WTC11 (cell line): Measurements from ENCODE around the gene CRAMP1.

Experiments used
- FOXK1 ChIP-seq: sonication (generic); formaldehyde crosslinking; IDR thresholded peaks from 2 replicates; pipeline ENCODE4 v1.8.0; 2022; ENCODE audit warnings: mild to moderate bottlenecking, moderate library complexity, missing genetic modification reagents
- MXD4 ChIP-seq: fragments of 250-450 bp; sonication (Bioruptor Pico); IDR thresholded peaks from 2 replicates; pipeline ENCODE4 v1.8.0; 2021; ENCODE audit warnings: mild to moderate bottlenecking, moderate library complexity, borderline replicate concordance
- NFATC4 ChIP-seq: fragments of 250-450 bp; sonication (Bioruptor Pico); IDR thresholded peaks from 2 replicates; pipeline ENCODE4 v1.9.0; 2021; ENCODE audit warnings: mild to moderate bottlenecking
- SMAD4 ChIP-seq: sonication (generic); formaldehyde crosslinking; IDR thresholded peaks from 2 replicates; pipeline ENCODE4 v1.8.0; 2022; ENCODE audit warnings: mild to moderate bottlenecking, missing genetic modification reagents
- TEAD1 ChIP-seq: sonication (generic); formaldehyde crosslinking; IDR thresholded peaks from 2 replicates; pipeline ENCODE4 v1.8.0; 2022; ENCODE audit warnings: mild to moderate bottlenecking, missing genetic modification reagents
- TF ChIP-seq, protein P1 (sequence below): sonication (generic); formaldehyde crosslinking; conservative IDR thresholded peaks from 2 replicates; pipeline ENCODE4 v1.8.1; 2023; ENCODE audit warnings: mild to moderate bottlenecking, low read depth, missing genetic modification reagents, moderate library complexity
- TF ChIP-seq, protein P2 (sequence below): sonication (generic); formaldehyde crosslinking; IDR thresholded peaks from 2 replicates; pipeline ENCODE4 v1.8.0; 2022; ENCODE audit warnings: mild to moderate bottlenecking, missing genetic modification reagents
- TF ChIP-seq, protein P3 (sequence below): fragments of 200-600 bp; IDR thresholded peaks from 2 replicates; pipeline ENCODE4 v1.8.0; 2022; ENCODE audit warnings: antibody characterized with exemption
- TF ChIP-seq, protein P4 (sequence below): sonication (generic); formaldehyde crosslinking; IDR thresholded peaks from 2 replicates; pipeline ENCODE4 v1.8.1; 2023; ENCODE audit warnings: mild to moderate bottlenecking, moderate library complexity, missing genetic modification reagents
- TF ChIP-seq, protein P5 (sequence below): sonication (generic); formaldehyde crosslinking; IDR thresholded peaks from 2 replicates; pipeline ENCODE4 v1.8.0; 2022; ENCODE audit warnings: mild to moderate bottlenecking, missing genetic modification reagents
- TF ChIP-seq, protein P6 (sequence below): sonication (generic); formaldehyde crosslinking; IDR thresholded peaks from 2 replicates; pipeline ENCODE4 v1.8.1; 2023; ENCODE audit warnings: mild to moderate bottlenecking, missing genetic modification reagents, moderate library complexity
- TF ChIP-seq, protein P7 (sequence below): sonication (generic); formaldehyde crosslinking; IDR thresholded peaks from 2 replicates; pipeline ENCODE4 v1.8.1; 2022; ENCODE audit warnings: low read depth, mild to moderate bottlenecking, moderate library complexity, missing genetic modification reagents, borderline replicate concordance

DNA sequence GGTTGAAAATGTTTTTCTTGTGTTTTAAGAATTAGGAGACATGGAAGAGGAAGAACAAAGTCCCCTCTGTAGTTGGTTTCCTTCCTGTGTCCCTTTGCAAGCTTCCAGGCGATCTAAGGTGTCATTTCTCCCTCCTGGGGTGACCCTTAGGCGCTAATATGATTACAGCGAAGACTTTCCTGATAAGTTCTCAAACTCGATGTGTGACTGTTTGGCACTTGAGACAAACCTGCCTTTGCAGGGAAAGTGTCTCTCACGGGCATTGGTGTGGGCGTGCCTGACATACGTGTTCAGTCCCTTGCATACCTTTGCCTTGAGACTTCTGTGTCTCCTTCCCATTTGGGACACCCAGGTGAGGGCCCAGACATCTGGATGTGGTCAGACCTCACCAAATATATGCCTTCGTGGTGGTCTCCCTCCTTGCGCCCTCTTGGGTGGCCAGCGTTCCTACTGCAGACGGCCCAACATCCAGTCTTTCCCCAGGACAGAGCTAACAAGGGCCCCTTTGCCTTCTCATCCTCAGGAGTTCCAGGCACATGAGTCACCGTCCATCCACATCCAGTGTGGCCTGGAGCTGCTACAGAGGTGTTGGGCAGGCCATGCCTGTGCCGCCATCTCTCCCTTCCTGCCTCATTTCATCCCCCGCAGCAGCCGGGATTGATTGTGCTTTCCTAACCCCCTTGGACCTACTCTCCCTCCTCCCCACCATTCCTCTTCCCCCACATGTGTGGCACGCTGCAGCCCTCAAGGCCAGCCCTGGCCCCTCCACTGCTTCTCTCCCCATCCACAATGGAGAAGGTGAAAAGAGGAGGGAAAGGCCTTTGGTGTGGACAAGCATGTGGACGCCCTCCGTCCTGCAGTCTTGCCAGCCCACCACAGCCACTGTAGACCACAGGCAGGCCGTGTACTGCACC, 62.8 kb downstream of the CRAMP1 start:
- TF ChIP-seq FOXK1 (CRISPR knock-in tag) (no peak), TEAD1 (CRISPR knock-in tag) (no peak), SMAD4 (CRISPR knock-in tag) (no peak), MXD4 (CRISPR knock-in tag) (no peak), NFATC4 (CRISPR knock-in tag) (no peak)
- TF ChIP-seq, protein P1, sequence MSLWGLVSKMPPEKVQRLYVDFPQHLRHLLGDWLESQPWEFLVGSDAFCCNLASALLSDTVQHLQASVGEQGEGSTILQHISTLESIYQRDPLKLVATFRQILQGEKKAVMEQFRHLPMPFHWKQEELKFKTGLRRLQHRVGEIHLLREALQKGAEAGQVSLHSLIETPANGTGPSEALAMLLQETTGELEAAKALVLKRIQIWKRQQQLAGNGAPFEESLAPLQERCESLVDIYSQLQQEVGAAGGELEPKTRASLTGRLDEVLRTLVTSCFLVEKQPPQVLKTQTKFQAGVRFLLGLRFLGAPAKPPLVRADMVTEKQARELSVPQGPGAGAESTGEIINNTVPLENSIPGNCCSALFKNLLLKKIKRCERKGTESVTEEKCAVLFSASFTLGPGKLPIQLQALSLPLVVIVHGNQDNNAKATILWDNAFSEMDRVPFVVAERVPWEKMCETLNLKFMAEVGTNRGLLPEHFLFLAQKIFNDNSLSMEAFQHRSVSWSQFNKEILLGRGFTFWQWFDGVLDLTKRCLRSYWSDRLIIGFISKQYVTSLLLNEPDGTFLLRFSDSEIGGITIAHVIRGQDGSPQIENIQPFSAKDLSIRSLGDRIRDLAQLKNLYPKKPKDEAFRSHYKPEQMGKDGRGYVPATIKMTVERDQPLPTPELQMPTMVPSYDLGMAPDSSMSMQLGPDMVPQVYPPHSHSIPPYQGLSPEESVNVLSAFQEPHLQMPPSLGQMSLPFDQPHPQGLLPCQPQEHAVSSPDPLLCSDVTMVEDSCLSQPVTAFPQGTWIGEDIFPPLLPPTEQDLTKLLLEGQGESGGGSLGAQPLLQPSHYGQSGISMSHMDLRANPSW (CRISPR knock-in tag): no peak
- TF ChIP-seq, protein P2, sequence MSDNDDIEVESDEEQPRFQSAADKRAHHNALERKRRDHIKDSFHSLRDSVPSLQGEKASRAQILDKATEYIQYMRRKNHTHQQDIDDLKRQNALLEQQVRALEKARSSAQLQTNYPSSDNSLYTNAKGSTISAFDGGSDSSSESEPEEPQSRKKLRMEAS (CRISPR knock-in tag): no peak
- TF ChIP-seq, protein P3, sequence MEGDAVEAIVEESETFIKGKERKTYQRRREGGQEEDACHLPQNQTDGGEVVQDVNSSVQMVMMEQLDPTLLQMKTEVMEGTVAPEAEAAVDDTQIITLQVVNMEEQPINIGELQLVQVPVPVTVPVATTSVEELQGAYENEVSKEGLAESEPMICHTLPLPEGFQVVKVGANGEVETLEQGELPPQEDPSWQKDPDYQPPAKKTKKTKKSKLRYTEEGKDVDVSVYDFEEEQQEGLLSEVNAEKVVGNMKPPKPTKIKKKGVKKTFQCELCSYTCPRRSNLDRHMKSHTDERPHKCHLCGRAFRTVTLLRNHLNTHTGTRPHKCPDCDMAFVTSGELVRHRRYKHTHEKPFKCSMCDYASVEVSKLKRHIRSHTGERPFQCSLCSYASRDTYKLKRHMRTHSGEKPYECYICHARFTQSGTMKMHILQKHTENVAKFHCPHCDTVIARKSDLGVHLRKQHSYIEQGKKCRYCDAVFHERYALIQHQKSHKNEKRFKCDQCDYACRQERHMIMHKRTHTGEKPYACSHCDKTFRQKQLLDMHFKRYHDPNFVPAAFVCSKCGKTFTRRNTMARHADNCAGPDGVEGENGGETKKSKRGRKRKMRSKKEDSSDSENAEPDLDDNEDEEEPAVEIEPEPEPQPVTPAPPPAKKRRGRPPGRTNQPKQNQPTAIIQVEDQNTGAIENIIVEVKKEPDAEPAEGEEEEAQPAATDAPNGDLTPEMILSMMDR: no peak
- TF ChIP-seq, protein P4, sequence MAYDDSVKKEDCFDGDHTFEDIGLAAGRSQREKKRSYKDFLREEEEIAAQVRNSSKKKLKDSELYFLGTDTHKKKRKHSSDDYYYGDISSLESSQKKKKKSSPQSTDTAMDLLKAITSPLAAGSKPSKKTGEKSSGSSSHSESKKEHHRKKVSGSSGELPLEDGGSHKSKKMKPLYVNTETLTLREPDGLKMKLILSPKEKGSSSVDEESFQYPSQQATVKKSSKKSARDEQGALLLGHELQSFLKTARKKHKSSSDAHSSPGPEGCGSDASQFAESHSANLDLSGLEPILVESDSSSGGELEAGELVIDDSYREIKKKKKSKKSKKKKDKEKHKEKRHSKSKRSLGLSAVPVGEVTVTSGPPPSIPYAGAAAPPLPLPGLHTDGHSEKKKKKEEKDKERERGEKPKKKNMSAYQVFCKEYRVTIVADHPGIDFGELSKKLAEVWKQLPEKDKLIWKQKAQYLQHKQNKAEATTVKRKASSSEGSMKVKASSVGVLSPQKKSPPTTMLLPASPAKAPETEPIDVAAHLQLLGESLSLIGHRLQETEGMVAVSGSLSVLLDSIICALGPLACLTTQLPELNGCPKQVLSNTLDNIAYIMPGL (CRISPR knock-in tag): no peak
- TF ChIP-seq, protein P5, sequence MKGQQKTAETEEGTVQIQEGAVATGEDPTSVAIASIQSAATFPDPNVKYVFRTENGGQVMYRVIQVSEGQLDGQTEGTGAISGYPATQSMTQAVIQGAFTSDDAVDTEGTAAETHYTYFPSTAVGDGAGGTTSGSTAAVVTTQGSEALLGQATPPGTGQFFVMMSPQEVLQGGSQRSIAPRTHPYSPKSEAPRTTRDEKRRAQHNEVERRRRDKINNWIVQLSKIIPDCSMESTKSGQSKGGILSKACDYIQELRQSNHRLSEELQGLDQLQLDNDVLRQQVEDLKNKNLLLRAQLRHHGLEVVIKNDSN: no peak
- TF ChIP-seq, protein P6, sequence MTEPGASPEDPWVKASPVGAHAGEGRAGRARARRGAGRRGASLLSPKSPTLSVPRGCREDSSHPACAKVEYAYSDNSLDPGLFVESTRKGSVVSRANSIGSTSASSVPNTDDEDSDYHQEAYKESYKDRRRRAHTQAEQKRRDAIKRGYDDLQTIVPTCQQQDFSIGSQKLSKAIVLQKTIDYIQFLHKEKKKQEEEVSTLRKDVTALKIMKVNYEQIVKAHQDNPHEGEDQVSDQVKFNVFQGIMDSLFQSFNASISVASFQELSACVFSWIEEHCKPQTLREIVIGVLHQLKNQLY (CRISPR knock-in tag): no peak
- TF ChIP-seq, protein P7, sequence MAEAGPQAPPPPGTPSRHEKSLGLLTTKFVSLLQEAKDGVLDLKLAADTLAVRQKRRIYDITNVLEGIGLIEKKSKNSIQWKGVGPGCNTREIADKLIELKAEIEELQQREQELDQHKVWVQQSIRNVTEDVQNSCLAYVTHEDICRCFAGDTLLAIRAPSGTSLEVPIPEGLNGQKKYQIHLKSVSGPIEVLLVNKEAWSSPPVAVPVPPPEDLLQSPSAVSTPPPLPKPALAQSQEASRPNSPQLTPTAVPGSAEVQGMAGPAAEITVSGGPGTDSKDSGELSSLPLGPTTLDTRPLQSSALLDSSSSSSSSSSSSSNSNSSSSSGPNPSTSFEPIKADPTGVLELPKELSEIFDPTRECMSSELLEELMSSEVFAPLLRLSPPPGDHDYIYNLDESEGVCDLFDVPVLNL (CRISPR knock-in tag): no peak
